GM21367 (cell line): Measurements from ENCODE around the gene KIF2C.
"Not testable (repeated sequence)": the region's sequence is repeated elsewhere in the genome, so short reads cannot be mapped to it uniquely, and the experiment has no call there.

ENCODE experiments used
- ATAC-seq: cut with Tn5 transposase; IDR thresholded peaks from one replicate; pipeline ENCODE4 v1.9.1; 2021; ENCODE audit not compliant: unreplicated experiment

Gene KIF2C

DNA sequence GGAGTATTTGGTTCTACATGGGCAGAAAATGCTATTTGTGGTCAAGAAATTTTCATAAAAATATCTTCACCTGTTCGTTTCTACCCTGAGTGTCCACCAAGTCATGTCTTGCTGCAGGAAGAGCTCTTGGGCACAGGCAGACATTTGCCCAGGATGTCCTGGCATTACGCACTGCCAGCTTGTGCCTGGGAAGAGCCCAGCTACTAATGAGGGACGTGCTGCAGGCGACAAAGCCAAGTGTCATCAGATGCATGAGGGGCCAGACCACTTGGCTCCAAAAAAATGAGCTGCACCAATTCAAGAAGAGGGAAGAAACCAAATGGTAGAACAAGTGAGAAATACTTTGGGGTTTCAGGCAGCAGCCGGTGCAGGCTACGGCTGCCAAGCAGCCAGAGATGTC lies 21.5 kb upstream of the KIF2C start:
- ATAC-seq, result no peak

DNA sequence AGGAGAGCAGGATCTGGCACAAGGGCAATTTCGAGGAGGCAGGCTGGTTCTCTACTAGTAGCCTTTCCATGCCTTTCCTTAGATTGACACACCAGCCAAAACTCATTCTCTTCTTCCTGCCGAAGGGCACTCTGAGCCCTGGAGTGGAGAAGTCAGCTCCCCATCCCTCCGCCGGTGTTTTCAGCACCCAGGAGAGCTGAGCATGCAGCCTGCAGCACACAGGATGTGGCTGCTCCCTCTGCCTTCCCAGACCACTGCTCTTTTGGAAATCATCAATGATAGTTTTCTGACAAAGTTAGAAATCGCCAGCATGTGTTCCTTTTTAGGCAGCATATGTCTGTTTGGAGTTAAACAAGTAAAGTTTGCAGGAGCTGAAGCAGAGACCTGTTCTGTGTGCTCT lies 20.3 kb upstream of the KIF2C start:
- ATAC-seq, result no peak

DNA sequence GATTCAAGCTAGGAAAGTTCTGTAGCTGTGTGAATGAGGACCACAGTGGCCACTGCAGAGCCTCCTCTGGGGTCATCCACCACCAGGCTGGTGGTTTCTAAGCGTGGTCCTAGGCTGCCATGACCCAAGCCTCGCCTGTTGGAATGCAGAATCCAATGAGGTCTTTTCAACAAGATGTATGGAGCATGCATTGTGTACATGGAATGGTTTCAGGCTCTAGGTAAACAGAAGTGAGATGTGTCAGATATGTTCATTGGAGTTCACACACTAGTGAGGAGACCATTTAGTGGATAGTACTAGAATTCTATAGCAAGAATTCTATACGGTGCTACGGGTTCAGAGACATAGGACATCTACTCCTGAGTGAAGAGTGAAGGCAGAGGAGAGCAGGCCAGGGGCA lies 19.4 kb upstream of the KIF2C start:
- no peak for ATAC-seq

DNA sequence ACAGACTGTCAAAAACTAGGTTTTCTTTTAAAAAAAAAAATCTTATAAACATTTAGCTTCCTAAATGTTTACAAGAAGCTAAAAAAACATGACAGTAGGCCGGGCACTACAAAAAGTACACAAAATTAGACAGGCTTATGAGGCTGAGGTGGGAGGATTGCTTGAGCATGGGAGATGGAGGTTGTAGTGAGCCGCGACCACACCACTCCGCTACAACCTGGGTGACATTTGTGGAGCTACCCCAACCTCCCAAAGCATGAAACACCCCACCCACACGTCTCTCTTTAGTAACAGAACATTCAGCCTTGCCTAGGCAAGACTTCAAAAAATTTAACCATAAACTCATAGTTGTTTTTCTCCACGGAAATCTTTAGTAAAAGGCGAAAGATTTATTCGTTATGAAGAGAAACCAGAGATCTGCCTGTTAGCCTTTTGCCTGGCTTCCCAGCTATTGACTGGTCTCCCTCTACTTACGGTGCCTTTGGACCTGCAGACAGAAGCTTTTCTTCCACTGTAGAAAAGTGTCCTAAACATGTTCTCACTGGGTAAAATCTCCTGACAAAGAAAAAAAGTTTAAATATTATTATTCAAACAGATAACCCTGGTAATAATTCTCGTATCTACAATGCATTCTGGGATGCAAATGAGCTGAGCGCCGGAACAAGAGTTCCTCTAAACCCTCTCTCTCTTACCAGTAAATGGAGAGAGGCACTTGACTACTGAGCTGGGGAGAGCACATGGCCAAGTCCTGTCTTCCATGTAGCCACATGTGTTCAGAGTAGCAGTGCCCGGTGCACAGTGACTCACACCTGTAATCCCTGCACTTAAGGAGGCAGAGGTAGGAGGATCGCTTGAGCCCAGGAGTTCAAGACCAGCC lies 17.9 kb upstream of the KIF2C start:
- ATAC-seq, result peak; percentile 53

DNA sequence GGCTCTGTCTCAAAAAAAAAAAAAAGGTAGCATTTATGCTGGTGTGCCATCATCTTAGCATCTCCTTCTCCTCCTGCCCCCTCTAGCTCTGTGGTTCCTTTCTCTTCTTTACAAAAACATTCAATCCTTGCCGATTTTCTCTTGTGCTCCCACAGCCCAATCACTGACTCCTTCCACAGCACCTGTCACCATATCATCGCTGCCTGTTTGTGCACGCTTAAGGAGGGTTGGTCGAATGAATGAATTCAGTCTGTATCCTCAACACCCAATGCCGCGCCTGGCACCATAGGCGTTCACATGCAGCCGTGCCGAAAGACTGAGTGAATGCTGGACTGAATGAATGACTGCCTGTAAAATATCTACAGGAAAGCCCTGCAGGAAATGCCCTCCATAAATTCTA lies 16.6 kb upstream of the KIF2C start:
- no peak for ATAC-seq

- ATAC-seq, result no peak
Measured at GRCh38 chr1:44723496-44724295, 15.9 kb upstream of the KIF2C start.

GRCh38 chr1:44724296-44724954 lies 15.2 kb upstream of the KIF2C start:
- no peak for ATAC-seq

DNA sequence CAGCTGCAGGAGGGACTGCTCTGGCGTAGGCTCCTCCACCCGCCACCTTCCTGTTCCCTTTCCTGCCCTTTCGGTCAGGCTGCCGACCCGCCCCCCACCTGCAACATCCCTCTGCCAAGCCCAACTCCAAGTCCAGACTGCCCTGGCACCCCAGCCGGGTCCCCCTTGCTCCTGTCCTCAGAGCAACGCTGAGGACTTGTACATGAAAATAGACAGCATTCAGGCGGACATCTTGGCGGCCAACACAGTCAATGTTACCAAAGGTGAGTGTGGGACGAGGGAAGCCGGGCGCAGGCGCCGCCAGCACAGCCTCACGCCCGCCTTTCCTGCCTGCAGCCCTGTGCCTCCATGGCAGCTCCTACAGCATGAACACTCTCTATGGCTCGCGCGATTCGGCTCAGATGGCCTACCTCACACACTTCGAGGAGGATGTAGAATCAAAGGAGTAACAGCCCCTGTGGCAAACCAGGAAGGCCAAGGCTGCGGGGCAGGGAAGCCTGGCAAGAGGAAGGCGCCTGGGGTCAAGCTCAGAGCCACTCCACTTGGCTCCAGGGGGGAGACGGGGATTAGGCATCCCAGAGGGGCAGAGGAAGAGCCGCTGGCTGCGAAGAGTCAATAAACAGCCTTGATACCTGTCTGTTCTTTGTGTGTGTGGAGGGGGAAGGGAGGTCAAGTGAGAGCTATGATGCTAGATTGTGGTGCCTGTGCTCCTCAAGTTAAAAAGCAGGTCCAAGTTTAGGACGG lies 14.5 kb upstream of the KIF2C start:
- no peak for ATAC-seq

DNA sequence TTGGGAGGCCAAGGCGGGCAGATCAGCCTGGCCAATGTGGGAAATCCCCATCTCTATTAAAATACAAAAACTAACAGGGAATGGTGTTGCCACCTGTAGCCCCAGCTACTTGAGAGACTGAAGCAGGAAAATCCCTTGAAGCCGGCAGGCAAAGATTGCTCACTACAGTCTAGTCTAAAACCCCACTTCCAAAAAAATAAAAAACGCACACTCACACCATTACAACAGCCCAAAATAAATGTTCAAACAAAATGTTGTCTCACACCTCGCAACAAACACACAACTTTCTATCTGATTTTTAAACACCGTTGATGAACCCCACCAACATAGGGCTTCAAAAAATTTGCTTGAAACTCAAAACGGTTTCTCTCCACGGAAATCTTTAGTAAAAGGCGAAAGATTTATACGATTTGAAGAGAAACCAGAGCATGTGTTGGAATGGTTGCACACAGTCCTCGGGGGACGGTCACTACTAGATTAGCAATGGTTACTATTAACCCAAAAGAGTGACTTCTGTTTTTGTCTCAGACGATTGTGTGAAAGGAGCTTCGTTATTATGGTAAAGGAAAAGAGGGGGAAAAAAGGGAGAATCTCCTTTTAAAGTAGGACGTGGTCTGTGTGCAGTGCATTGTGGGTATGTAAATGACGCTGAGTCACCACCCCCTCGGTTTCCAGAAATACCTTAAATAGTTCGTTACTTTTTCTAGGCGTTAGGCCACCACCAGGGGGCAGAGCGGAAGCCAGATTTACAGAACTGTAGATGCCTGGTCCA lies 8.7 kb upstream of the KIF2C start, which contains the start of gene RNU5D-1:
TSS of gene RNU5D-1 (minus strand) at position 430 of the 772 bp plus-strand sequence.
- ATAC-seq, result peak; percentile 56

DNA sequence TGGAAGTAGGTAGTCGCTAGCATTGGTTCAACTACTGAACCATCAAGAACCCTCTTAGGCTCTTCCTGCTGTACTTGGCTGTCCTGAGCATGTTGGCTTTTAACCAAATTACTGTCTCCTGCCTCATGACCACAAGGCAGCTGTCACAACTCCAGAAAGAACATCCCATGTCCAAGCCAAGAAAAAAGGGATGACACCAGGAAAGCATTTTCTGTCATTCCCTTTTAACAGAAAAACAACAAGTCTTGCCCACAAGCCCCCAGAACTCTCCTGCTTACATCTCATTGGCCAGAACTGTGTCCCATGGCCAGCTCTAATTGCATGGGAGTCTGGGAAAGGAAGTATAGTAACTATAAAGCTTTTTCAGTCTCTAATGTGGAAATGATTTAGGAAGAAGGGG lies 6.3 kb upstream of the KIF2C start:
- no peak for ATAC-seq

DNA sequence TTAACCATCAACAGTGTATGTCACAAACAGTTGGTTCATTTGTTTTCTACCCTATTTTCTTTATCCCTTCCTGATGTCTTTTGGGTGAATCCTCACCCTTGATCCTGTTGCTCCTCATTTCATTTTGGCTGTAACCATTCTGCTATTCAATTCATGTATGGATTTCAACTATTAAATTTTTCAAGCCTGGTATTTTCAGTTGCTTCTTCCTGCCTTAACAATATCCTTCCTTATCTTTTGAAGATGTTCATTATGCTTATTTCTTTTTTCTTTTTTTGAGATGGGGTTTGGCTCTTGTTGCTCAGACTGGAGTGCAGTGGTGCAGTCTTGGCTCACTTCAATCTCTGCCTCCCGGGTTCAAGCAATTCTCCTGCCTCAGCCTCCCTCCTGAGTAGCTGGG lies 5.9 kb upstream of the KIF2C start:
- no peak for ATAC-seq

DNA sequence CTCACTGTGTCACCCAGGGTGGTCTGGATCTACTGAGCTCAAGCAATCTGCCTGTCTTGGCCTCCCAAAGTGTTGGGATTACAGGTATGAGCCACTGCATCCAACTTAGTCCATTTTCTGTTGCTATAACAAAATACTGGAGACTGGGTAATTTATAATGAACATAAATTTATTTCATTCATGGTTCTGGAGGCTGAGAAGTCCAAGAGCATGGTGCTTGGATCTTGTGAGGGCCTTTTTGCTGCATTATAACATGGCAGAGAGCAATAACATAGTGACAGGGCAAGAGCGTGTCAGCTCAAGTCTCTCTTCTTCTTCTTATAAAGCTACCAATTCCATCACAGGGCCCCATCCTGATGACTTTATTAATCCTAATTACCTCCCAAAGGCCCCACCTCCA lies 3.6 kb upstream of the KIF2C start:
- ATAC-seq, result no peak

DNA sequence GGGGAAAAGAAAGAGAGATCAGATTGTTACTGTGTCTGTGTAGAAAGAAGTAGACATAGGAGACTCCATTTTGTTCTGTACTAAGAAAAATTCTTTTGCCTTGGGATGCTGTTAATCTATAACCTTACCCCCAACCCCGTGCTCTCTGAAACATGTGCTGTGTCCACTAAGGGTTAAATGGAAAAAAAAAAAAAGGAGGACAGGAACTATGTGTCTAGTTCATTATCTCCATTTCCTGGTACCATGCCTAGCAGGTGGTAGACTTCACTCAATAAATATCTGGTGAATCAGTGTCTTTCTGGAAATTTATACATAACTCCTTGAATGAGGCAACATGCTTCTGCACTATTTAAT lies 707 bp upstream of the KIF2C start:
- not testable (repeated sequence) for ATAC-seq

DNA sequence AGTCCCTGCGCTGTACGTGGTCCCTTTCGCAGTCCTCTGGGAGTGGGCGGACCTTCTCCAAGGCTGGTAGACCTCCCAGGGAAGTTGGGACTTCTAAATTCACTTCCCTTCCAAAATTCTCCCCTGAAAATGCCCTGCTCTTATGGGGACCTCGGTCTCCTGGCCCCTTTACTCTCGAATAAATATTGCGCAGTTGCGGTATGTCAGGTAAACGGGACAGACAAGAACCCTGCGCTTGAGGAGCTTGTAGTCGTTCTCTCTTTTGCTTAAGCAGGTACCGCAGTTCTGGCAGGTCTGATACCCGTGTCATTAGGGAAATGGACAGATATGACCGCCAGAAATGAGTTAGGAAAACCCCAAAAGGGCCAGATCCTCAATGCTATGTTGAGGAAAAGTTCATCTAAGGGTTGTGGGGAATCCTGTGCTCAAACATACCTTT lies 561 bp downstream of the KIF2C start:
- no peak for ATAC-seq

GRCh38 chr1:44743211-44743610 lies 3.6 kb downstream of the KIF2C start:
- ATAC-seq, result no peak

DNA sequence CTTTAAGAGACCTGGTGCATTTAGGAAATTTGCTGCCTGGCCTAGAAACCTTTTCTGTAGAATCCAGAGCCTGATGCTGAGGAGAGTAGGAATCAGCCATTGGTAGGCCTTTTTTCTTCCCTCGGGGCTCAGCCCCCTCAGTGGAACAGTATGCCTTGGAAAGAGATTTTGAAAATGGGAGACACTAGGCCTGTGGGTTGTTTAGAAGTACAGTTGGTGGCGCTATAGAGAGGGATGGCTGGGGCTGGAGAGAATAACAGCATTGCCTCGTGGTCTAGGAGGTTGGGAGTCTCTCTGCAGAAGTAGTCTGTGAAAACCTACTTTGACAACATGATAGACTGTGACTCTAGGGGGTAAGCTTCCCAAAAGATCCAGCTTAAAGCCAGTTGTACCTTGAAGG lies 8.2 kb downstream of the KIF2C start:
- ATAC-seq, result no peak

- peak; percentile 80 for ATAC-seq
Measured at GRCh38 chr1:44757420-44757819, 17.8 kb downstream of the KIF2C start.

- no peak for ATAC-seq
Measured at GRCh38 chr1:44759077-44759476, 19.4 kb downstream of the KIF2C start.

- ATAC-seq, result no peak
Measured at GRCh38 chr1:44760876-44761275, 21.2 kb downstream of the KIF2C start.

GRCh38 chr1:44766421-44766820 lies 26.8 kb downstream of the KIF2C start:
- not testable (repeated sequence) for ATAC-seq
